NCI-H2107 treated with DMSO at 0.1 percent for 48 hours (cell line): ENCODE measurements around the gene UTF1.

ENCODE experiments used
- DNase-seq: peaks from one replicate; lab custom pipeline; 2025; ENCODE audit not compliant: unreplicated experiment; lab: John Stamatoyannopoulos, UW

The UTF1 gene

GRCh38 chr10:133276435-133277201 lies 46.6 kb downstream of the UTF1 start, which contains the start of gene ADAM8:
ADAM8 (minus strand) TSS chr10:133276868; CDS start chr10:133276817, 51 bp downstream.
- DNase-seq: no peak

GRCh38 chr10:133277277-133277992 lies 47.4 kb downstream of the UTF1 start:
- no peak for DNase-seq

- DNase-seq: no peak
These were observed 48.1 kb downstream of the UTF1 start for GRCh38 chr10:133277993-133278576.

GRCh38 chr10:133278577-133279265 lies 48.7 kb downstream of the UTF1 start:
- no peak for DNase-seq

GRCh38 chr10:133279326-133280226 lies 49.6 kb downstream of the UTF1 start:
- DNase-seq: no peak

- DNase-seq: no peak
These were observed 50.5 kb downstream of the UTF1 start for GRCh38 chr10:133280391-133281059.

- DNase-seq: no peak
These were observed 51.1 kb downstream of the UTF1 start for GRCh38 chr10:133281084-133281483.
